GM19351 (cell line): ENCODE data around the gene FBXO46.
"Not testable (repeated sequence)": the region's sequence is repeated elsewhere in the genome, so short reads cannot be mapped to it uniquely, and the experiment has no call there.

Experiments
- ATAC-seq: cut with Tn5 transposase; IDR thresholded peaks from one replicate; pipeline ENCODE4 v1.9.1; 2021; ENCODE audit warnings: mild to moderate bottlenecking, moderate library complexity; ENCODE audit not compliant: unreplicated experiment

FBXO46 gene

GRCh38 chr19:45766296-45766868 lies 35.7 kb upstream of the FBXO46 start:
- ATAC-seq: no peak

- no peak for ATAC-seq
Measured at GRCh38 chr19:45765702-45766295, 35.1 kb upstream of the FBXO46 start.

GRCh38 chr19:45764945-45765701 lies 34.4 kb upstream of the FBXO46 start:
- no peak for ATAC-seq

- ATAC-seq: no peak
Measured at GRCh38 chr19:45764475-45764874, 33.8 kb upstream of the FBXO46 start.

GRCh38 chr19:45763691-45764294 lies 33.1 kb upstream of the FBXO46 start:
- ATAC-seq: no peak

- no peak for ATAC-seq
Measured at GRCh38 chr19:45762870-45763631, 32.4 kb upstream of the FBXO46 start.

GRCh38 chr19:45761714-45762113 lies 31.0 kb upstream of the FBXO46 start:
- no peak for ATAC-seq

- ATAC-seq: no peak
Measured at GRCh38 chr19:45758921-45759320, 28.2 kb upstream of the FBXO46 start.

- ATAC-seq: no peak
Measured at GRCh38 chr19:45757695-45758094, 27.0 kb upstream of the FBXO46 start.

- ATAC-seq: no peak
Measured at GRCh38 chr19:45754323-45754722, 23.6 kb upstream of the FBXO46 start.

GRCh38 chr19:45753548-45753947 lies 22.9 kb upstream of the FBXO46 start:
- no peak for ATAC-seq

GRCh38 chr19:45752639-45753038 lies 21.9 kb upstream of the FBXO46 start:
- no peak for ATAC-seq

- ATAC-seq: not testable (repeated sequence)
Measured at GRCh38 chr19:45751483-45751882, 20.8 kb upstream of the FBXO46 start.

GRCh38 chr19:45747513-45747912 lies 16.8 kb upstream of the FBXO46 start:
- ATAC-seq: no peak

- ATAC-seq: no peak
Measured at GRCh38 chr19:45746866-45747265, 16.2 kb upstream of the FBXO46 start.

- no peak for ATAC-seq
Measured at GRCh38 chr19:45745606-45746005, 14.9 kb upstream of the FBXO46 start.

GRCh38 chr19:45742969-45743368 lies 12.3 kb upstream of the FBXO46 start:
- no peak for ATAC-seq

- no peak for ATAC-seq
Measured at GRCh38 chr19:45739498-45740439, 9.1 kb upstream of the FBXO46 start.

- no peak for ATAC-seq
Measured at GRCh38 chr19:45733160-45733810, 2.6 kb upstream of the FBXO46 start, which contains the start of gene MEIOSIN. Gene MEIOSIN (plus strand): TSS chr19:45733439. CDS start chr19:45735377, 1,938 bp downstream.
